ENCODE measurements around the gene PDCL3. TPM values are rescaled to one million over a fixed set of nuclear protein-coding genes. Genes with fewer than 3 reads are reported as not detected.

Gene PDCL3
- polyA plus RNA-seq, 1 experiment, result 10.9 TPM

DNA sequence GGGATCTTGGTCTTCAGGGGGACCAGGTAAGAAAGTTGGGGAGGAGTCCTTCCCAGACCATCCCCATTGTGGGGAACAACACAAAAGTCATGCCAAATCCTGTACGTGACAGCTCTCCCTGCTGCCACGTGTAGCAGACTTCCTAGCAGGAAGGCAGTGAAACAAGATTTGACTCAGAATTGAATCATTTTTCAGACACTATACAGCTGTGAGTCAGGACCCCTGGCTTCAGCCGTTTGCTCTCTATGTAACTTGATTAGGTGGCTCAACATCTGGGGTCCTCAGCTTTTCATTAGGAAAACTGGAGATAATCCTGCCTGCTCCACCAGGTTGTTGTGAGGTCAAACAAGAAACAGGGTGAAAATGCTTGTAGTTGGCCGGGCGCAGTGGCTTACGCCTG is 32.9 kb upstream of the PDCL3 start:
- ChIA-PET CTCF (no interaction called here), POLR2A (no interaction called here)
- Histone ChIP-seq H3K27me3 (ENCODE audit: control insufficient read depth, insufficient read depth, low read length) (no peaks in the 10 kb centered on the region), H3K36me3 (ENCODE audit: control insufficient read depth, insufficient read depth, low read length) (no peaks in the 10 kb centered on the region), H3K4me3 (ENCODE audit: low read depth, low read length) (no peak overlapping the region)
- TF ChIP-seq, protein P1, sequence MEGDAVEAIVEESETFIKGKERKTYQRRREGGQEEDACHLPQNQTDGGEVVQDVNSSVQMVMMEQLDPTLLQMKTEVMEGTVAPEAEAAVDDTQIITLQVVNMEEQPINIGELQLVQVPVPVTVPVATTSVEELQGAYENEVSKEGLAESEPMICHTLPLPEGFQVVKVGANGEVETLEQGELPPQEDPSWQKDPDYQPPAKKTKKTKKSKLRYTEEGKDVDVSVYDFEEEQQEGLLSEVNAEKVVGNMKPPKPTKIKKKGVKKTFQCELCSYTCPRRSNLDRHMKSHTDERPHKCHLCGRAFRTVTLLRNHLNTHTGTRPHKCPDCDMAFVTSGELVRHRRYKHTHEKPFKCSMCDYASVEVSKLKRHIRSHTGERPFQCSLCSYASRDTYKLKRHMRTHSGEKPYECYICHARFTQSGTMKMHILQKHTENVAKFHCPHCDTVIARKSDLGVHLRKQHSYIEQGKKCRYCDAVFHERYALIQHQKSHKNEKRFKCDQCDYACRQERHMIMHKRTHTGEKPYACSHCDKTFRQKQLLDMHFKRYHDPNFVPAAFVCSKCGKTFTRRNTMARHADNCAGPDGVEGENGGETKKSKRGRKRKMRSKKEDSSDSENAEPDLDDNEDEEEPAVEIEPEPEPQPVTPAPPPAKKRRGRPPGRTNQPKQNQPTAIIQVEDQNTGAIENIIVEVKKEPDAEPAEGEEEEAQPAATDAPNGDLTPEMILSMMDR (IDR thresholded peaks at IDR 0.05; ENCODE audit: insufficient read depth, low read depth, low read length), result no peak
- no peak for DNase-seq (ENCODE audit: low read depth)

DNA sequence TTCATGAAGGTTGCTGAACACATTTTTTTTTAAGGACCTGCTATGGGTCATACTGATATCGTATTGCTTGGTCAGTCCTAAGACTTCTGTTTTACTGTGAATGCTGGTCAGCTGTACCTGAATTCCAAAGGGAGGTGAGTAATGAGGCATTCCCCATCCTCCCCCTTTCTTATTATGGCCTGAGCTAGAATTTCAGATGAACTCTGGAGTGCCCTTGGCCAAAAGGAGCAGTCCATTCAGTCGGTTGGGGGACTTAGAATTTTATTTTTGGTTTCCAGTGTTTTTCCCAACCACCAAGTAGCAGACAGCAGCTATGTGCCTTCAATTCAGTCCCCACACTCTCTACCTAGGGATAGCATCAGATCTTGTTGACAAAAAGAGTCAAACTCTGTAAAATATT is 26.9 kb upstream of the PDCL3 start:
- Histone ChIP-seq H3K27me3 (ENCODE audit: control insufficient read depth, insufficient read depth, low read length) (no peaks in the 10 kb centered on the region; the same call in 1 of the 2 replicates), H3K36me3 (ENCODE audit: control insufficient read depth, insufficient read depth, low read length) (no peaks in the 10 kb centered on the region), H3K4me3 (ENCODE audit: low read depth, low read length) (no peak overlapping the region)
- ChIA-PET POLR2A (no interaction called here), CTCF (no interaction called here)
- TF ChIP-seq, protein P1 (IDR thresholded peaks at IDR 0.05; ENCODE audit: insufficient read depth, low read depth, low read length), result no peak
- DNase-seq (ENCODE audit: low read depth), result no peak

DNA sequence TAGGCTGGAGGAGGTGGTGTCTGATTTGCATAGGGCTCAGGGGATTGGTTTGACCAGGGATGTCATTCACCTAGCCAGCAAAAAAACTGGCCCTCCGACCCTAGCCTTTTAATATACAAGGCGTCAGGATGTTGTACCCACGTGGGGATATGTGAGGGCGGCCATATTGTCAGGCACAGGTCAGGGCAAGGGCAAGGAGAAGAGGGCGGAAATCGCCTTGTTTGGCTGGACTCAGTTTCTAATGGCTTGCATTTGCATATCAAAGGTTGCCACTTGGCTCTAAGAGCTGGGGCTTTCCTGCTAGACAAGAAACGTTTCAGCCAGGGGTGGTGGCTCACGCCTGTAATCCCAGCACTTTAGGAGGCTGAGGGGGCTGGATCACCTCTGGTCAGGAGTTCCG is 24.9 kb upstream of the PDCL3 start:
- no peak for DNase-seq (ENCODE audit: low read depth)
- ChIA-PET POLR2A (no interaction called here), CTCF (interaction anchor here (1.2 kb wide), 1 partner anchor 20 kb away, joined by 3 read pairs; no protein-coding TSS in a partner anchor)
- TF ChIP-seq, protein P1 (IDR thresholded peaks at IDR 0.05; ENCODE audit: insufficient read depth, low read depth, low read length), result no peak
- H3K36me3 ChIP-seq (ENCODE audit: control insufficient read depth, insufficient read depth, low read length), result no peaks in the 10 kb centered on the region
- H3K27me3 ChIP-seq (ENCODE audit: control insufficient read depth, insufficient read depth, low read length), result no peaks in the 10 kb centered on the region; the same call in 1 of the 2 replicates
- H3K4me3 ChIP-seq (ENCODE audit: low read depth, low read length), result no peak overlapping the region

DNA sequence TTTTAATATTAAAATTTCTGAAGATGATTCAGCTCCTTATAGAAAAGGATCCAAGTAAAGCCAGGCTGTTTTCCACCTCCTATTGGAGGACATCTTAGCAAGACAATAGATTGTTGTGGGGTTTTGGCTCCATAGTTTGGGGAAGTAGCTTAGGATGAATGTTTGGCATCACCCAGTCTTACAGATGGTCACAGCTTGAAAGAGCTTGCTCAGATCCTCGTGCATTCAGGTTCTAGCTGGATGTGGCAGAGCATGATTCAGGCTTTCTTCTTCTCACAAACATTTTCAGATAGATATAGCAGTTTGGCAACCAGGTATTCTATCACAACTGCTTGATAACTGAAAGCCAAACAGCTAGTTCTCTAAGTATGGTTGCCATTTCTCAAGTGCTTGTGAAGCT is 23.6 kb upstream of the PDCL3 start:
- H3K4me3 ChIP-seq (ENCODE audit: low read depth, low read length), result no peak overlapping the region
- H3K27me3 ChIP-seq (ENCODE audit: control insufficient read depth, insufficient read depth, low read length), result peaks cover 1% of the 10 kb centered on the region
- TF ChIP-seq, protein P1 (IDR thresholded peaks at IDR 0.05; ENCODE audit: insufficient read depth, low read depth, low read length), result no peak
- ChIA-PET POLR2A (no interaction called here), CTCF (no interaction called here)
- DNase-seq (ENCODE audit: low read depth), result no peak
- no peaks in the 10 kb centered on the region for H3K36me3 ChIP-seq (ENCODE audit: control insufficient read depth, insufficient read depth, low read length)

DNA sequence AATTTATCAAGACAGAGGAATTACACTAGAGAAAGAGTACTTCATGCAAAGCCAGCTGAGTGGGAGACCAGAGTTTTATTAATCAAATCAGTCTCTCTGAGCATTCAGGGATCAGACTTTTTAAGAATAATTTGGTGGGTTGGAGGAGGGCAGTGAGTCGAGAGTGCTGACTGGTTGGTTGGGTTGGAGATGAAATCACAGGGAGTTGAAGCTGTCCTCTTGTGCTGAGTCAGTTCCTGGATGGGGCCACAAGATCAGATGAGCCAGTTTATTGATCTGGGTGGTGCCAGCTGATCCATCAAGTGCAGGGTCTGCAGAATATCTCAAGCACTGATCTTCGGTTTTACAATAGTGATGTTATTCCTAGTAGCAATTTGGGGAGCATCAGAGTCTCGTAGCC is 21.4 kb upstream of the PDCL3 start:
- POLR2A ChIA-PET, result no interaction called here
- TF ChIP-seq, protein P1 (IDR thresholded peaks at IDR 0.05; ENCODE audit: insufficient read depth, low read depth, low read length), result no peak
- Histone ChIP-seq H3K4me3 (ENCODE audit: low read depth, low read length) (no peak overlapping the region), H3K36me3 (ENCODE audit: control insufficient read depth, insufficient read depth, low read length) (no peaks in the 10 kb centered on the region), H3K27me3 (ENCODE audit: control insufficient read depth, insufficient read depth, low read length) (peaks cover 1% of the 10 kb centered on the region)
- CTCF ChIA-PET, result no interaction called here
- DNase-seq (ENCODE audit: low read depth), result no peak

Measured in BJ (cell line).